H1 (cell line): Measurements from ENCODE around the gene TMEM132A. TPM values are rescaled to one million over a fixed set of nuclear protein-coding genes. Genes with fewer than 3 reads are reported as not detected.

Experiments
- CTCF ChIA-PET: fragments of 300-600 bp; sonication (Branson Sonifier 250); formaldehyde crosslinking; loops from one replicate; lab custom pipeline; 2021; ENCODE audit not compliant: partially characterized antibody; lab: Charles Lee
- POLR2A ChIA-PET: fragments of 300-600 bp; sonication (Branson Sonifier 250); formaldehyde crosslinking; loops from one replicate; lab custom pipeline; 2021; ENCODE audit warnings: inconsistent platforms; ENCODE audit not compliant: partially characterized antibody; lab: Charles Lee
- DNase-seq, 2 experiments: peaks; one replicate each; pipeline versions ENCODE4 v3.0.0 to v3.0.0-alpha.2; 2010 to 2022; ENCODE audit warnings: low spot score in 2 of 2, low read depth in 1 of 2, mixed read lengths in 1 of 2
- FAIRE-seq: peaks from 2 replicates; lab custom pipeline; 2011; peaks lifted over from hg19 to GRCh38; lab: Jason Lieb, UNC
- H2AFZ ChIP-seq: 2 replicates; pipeline ENCODE4 v1.8.1; 2012; ENCODE audit warnings: low read length, inconsistent platforms
- H2AK5ac ChIP-seq: 2 replicates; pipeline ENCODE4 v1.6.1; 2013; ENCODE audit warnings: low read depth, low read length
- H2BK120ac ChIP-seq: replicated peaks from 2 replicates; pipeline ENCODE3; 2013; ENCODE audit warnings: low read depth, low read length, inconsistent platforms
- H2BK12ac ChIP-seq: 2 replicates; pipeline ENCODE4 v1.6.1; 2013; ENCODE audit warnings: low read depth, low read length
- H2BK15ac ChIP-seq: 2 replicates; pipeline ENCODE4 v1.6.1; 2013; ENCODE audit warnings: low read length
- H2BK20ac ChIP-seq: 2 replicates; pipeline ENCODE4 v1.6.1; 2013; ENCODE audit warnings: low read length
- H2BK5ac ChIP-seq: 2 replicates; pipeline ENCODE4 v1.6.1; 2013; ENCODE audit warnings: low read depth, low read length
- H3K14ac ChIP-seq: 2 replicates; pipeline ENCODE4 v1.6.1; 2013; ENCODE audit warnings: inconsistent platforms; ENCODE audit not compliant: insufficient read length
- H3K18ac ChIP-seq: 2 replicates; pipeline ENCODE4 v1.6.1; 2013; ENCODE audit warnings: low read length; ENCODE audit errors: extremely low read depth
- H3K23ac ChIP-seq: 2 replicates; pipeline ENCODE4 v1.6.1; 2013; ENCODE audit warnings: inconsistent platforms; ENCODE audit not compliant: insufficient read length
- H3K23me2 ChIP-seq: 2 replicates; pipeline ENCODE4 v1.6.1; 2013; ENCODE audit warnings: low read depth, low read length
- H3K27ac ChIP-seq: 2 replicates; pipeline ENCODE4 v1.6.1; 2011; ENCODE audit warnings: low read depth, low read length, inconsistent platforms
- H3K27me3 ChIP-seq, 4 experiments: replicated peaks in 1 of 4; 1 replicate in 1 of 4; 2 replicates in 3 of 4; pipeline versions ENCODE4 v1.6.1 to v1.8.1; 2011 to 2013; ENCODE audit warnings: low read length in 3 of 4, mild to moderate bottlenecking in 3 of 4, inconsistent platforms in 2 of 4, mixed read lengths in 2 of 4, moderate library complexity in 1 of 4; ENCODE audit not compliant: control insufficient read depth in 3 of 4, insufficient read depth in 3 of 4; ENCODE audit errors: extremely low read depth in 1 of 4
- H3K36me3 ChIP-seq, 4 experiments: 2 replicates each; pipeline versions ENCODE4 v1.6.1 to v1.8.1; 2011 to 2013; ENCODE audit warnings: mild to moderate bottlenecking in 4 of 4, low read length in 3 of 4, moderate library complexity in 2 of 4, control low read depth in 1 of 4, inconsistent platforms in 1 of 4; ENCODE audit not compliant: insufficient read depth in 4 of 4, control insufficient read depth in 2 of 4
- H3K4ac ChIP-seq: replicated peaks from 2 replicates; pipeline ENCODE3; 2013; ENCODE audit warnings: low read length, low read depth, mixed read lengths, inconsistent platforms; ENCODE audit not compliant: insufficient read length
- H3K4me1 ChIP-seq, 4 experiments: replicated peaks in 1 of 4; 1 replicate in 1 of 4; 2 replicates in 3 of 4; pipeline versions ENCODE4 v1.6.1 to v1.8.1; 2011 to 2013; ENCODE audit warnings: low read length in 3 of 4, inconsistent platforms in 2 of 4, mixed read lengths in 1 of 4; ENCODE audit not compliant: insufficient read depth in 4 of 4, control insufficient read depth in 3 of 4
- H3K4me2 ChIP-seq, 2 experiments: 2 replicates each; pipeline versions ENCODE4 v1.6.1 to v1.8.1; 2011 to 2013; ENCODE audit warnings: low read depth in 2 of 2, low read length in 2 of 2, control low read depth in 1 of 2, inconsistent platforms in 1 of 2, mild to moderate bottlenecking in 1 of 2; ENCODE audit not compliant: insufficient read depth in 1 of 2
- H3K4me3 ChIP-seq, 4 experiments: fragments of 200-600, 300-600 bp in 1 of 4; sonication (generic), shearing (Covaris generic), sonication (Bioruptor Twin) in 1 of 4; 2 replicates each; pipeline versions ENCODE4 v1.5.1 to v1.8.1; 2011 to 2016; ENCODE audit warnings: low read length in 4 of 4, low read depth in 3 of 4, control low read depth in 2 of 4, inconsistent platforms in 2 of 4, mild to moderate bottlenecking in 2 of 4, mixed read lengths in 1 of 4, moderate library complexity in 1 of 4; ENCODE audit not compliant: insufficient read depth in 2 of 4; ENCODE audit errors: extremely low read depth in 1 of 4
- H3K56ac ChIP-seq: replicated peaks from 2 replicates; pipeline ENCODE3; 2013; ENCODE audit warnings: low read depth, mild to moderate bottlenecking, mixed read lengths, low read length, inconsistent platforms; ENCODE audit not compliant: insufficient read length
- H3K79me1 ChIP-seq: 2 replicates; pipeline ENCODE4 v1.6.1; 2013; ENCODE audit warnings: low read depth, low read length, control low read depth
- H3K79me2 ChIP-seq, 2 experiments: 2 replicates each; pipeline versions ENCODE4 v1.6.1 to v1.8.1; 2012 to 2013; ENCODE audit warnings: low read length in 2 of 2, mild to moderate bottlenecking in 2 of 2, inconsistent platforms in 1 of 2; ENCODE audit not compliant: insufficient read depth in 2 of 2, control insufficient read depth in 1 of 2
- H3K9ac ChIP-seq, 4 experiments: replicated peaks in 1 of 4; 1 replicate in 1 of 4; 2 replicates in 3 of 4; pipeline versions ENCODE4 v1.6.1 to v1.8.1; 2011 to 2013; ENCODE audit warnings: low read depth in 3 of 4, low read length in 3 of 4, control low read depth in 2 of 4, mild to moderate bottlenecking in 2 of 4, moderate library complexity in 2 of 4, inconsistent platforms in 1 of 4; ENCODE audit errors: extremely low read depth in 1 of 4
- H3K9me3 ChIP-seq, 2 experiments: 2 replicates each; pipeline versions ENCODE4 v1.6.1 to v1.8.1; 2012 to 2013; ENCODE audit warnings: mild to moderate bottlenecking in 2 of 2, moderate library complexity in 2 of 2, control low read depth in 1 of 2, inconsistent platforms in 1 of 2, low read depth in 1 of 2, low read length in 1 of 2, mixed read lengths in 1 of 2; ENCODE audit not compliant: insufficient read depth in 2 of 2
- H4K20me1 ChIP-seq, 2 experiments: replicated peaks in 1 of 2; 2 replicates each; pipeline versions ENCODE3 to v1.8.1; 2011 to 2013; ENCODE audit warnings: inconsistent platforms in 2 of 2, low read length in 2 of 2, mild to moderate bottlenecking in 1 of 2; ENCODE audit not compliant: insufficient read depth in 2 of 2, control insufficient read depth in 1 of 2
- H4K5ac ChIP-seq: 2 replicates; pipeline ENCODE4 v1.6.1; 2013; ENCODE audit warnings: low read length, low read depth, mixed read lengths, inconsistent platforms; ENCODE audit not compliant: insufficient read length
- H4K8ac ChIP-seq: 2 replicates; pipeline ENCODE4 v1.8.0; 2013; ENCODE audit warnings: mild to moderate bottlenecking, moderate library complexity, low read length, inconsistent platforms; ENCODE audit not compliant: insufficient read depth; ENCODE audit errors: extremely low read depth
- H4K91ac ChIP-seq: replicated peaks from 2 replicates; pipeline ENCODE3; 2013; ENCODE audit warnings: low read length, mixed read lengths, inconsistent platforms; ENCODE audit not compliant: insufficient read length
- BACH1 ChIP-seq: IDR thresholded peaks from 2 replicates; pipeline ENCODE4 v1.6.1; 2012; ENCODE audit warnings: low read length, improper control_type of control experiment
- CTBP2 ChIP-seq: IDR thresholded peaks from 2 replicates; pipeline ENCODE4 v1.7.0; 2011; ENCODE audit warnings: borderline replicate concordance, mild to moderate bottlenecking, moderate library complexity, mixed read lengths, low read length; ENCODE audit not compliant: insufficient read depth, insufficient read length
- EZH2 ChIP-seq: fragments of 200-600 bp; sonication (generic); IDR thresholded peaks from 2 replicates; pipeline ENCODE4 v1.7.1; 2012; ENCODE audit warnings: low read depth, mild to moderate bottlenecking, moderate library complexity, low read length, inconsistent platforms; ENCODE audit not compliant: severe bottlenecking
- KDM1A ChIP-seq: fragments of 200-600, 300-600 bp; sonication (generic); IDR thresholded peaks from 2 replicates; pipeline ENCODE4 v1.7.1; 2016; ENCODE audit warnings: mild to moderate bottlenecking, low read length, borderline replicate concordance
- NRF1 ChIP-seq: IDR thresholded peaks from 2 replicates; pipeline ENCODE4 v1.6.1; 2011; ENCODE audit warnings: mild to moderate bottlenecking, low read depth, low read length, improper control_type of control experiment
- POLR2AphosphoS5 ChIP-seq: IDR thresholded peaks from 2 replicates; pipeline ENCODE4 v1.6.1; 2011; ENCODE audit warnings: low read depth, low read length
- SP4 ChIP-seq: IDR thresholded peaks from 2 replicates; pipeline ENCODE4 v1.6.1; 2012; ENCODE audit warnings: low read length, inconsistent platforms
- SUZ12 ChIP-seq: fragments of 200-600 bp; sonication (generic); IDR thresholded peaks from 2 replicates; pipeline ENCODE4 v1.6.1; 2012; ENCODE audit warnings: mild to moderate bottlenecking, inconsistent platforms, low read length, moderate library complexity, mixed read lengths
- TCF12 ChIP-seq: IDR thresholded peaks from 2 replicates; pipeline ENCODE4 v1.6.1; 2011; ENCODE audit warnings: low read depth, mild to moderate bottlenecking, low read length
- TEAD4 ChIP-seq: IDR thresholded peaks from 2 replicates; pipeline ENCODE4 v1.6.1; 2012; ENCODE audit warnings: low read depth, low read length, inconsistent platforms, mixed read lengths
- WGBS, 2 experiments: shearing (Covaris generic) in 1 of 2; methylation state at CpG; one replicate each; pipeline versions ENCODE4 v1.1.6 to v1.1.7; 2013 to 2015; ENCODE audit warnings: low lambda C conversion rate in 2 of 2, mixed read lengths in 2 of 2, inconsistent platforms in 1 of 2, low coverage in 1 of 2, missing lambda C conversion rate in 1 of 2; ENCODE audit not compliant: insufficient replicate concordance in 2 of 2, insufficient coverage in 1 of 2, insufficient read length in 1 of 2; ENCODE audit errors: extremely low coverage in 1 of 2, missing lambda C conversion rate in 1 of 2; 5-methylcytosine and 5-hydroxymethylcytosine counted together
- polyA plus RNA-seq, 7 experiments: library from polyadenylated mRNA; depleted of rRNA in 3 of 7; stranded (reverse) in 5 of 7; unstranded in 2 of 7; fragments of >200 nt in 5 of 7; fragments of 200-250 nt in 2 of 7; gene quantifications; 1 replicate in 5 of 7; 2 replicates in 1 of 7; 4 replicates in 1 of 7; pipeline versions ENCODE4 v1.2.1 to v1.2.3, GENCODE V29; 2011 to 2013; ENCODE audit warnings: missing spikeins in 2 of 7, mixed read lengths in 2 of 7
- total RNA-seq: library from RNA; stranded (reverse); fragmentation: NEBNext Ultra II Directional; extraction: Animal tissue kit (Norgen Biotek cat#: 25700); gene quantifications from 2 replicates; pipeline ENCODE4 v1.2.1, GENCODE V29; 2021
- TF ChIP-seq, protein P1 (sequence below): IDR thresholded peaks from 2 replicates; pipeline ENCODE4 v1.6.1; 2012; ENCODE audit warnings: inconsistent platforms

The TMEM132A gene
- total and polyA plus RNA-seq, 2 of the 8 experiments (the other 6 are each of a cell fraction or from before 2014, with no cell fraction given), result 46.6 to 97.9 TPM

- ChIA-PET CTCF (interaction anchor here (0.6 to 23.0 kb wide), 43 partner anchors 8 to 1277 kb away, joined by 3 to 522 read pairs (median 4); partner anchors contain the start of genes PTGDR2, TMEM109 and ZP1), POLR2A (interaction anchor here (1.5 to 2.3 kb wide), 4 partner anchors 9 to 48 kb away, joined by 3 to 9 read pairs (median 6); no protein-coding TSS in a partner anchor)
- Histone ChIP-seq H3K4me1 (peaks cover 0 to under 1% (median 0%) of the 10 kb centered on the region in 4 experiments; a peak in 1 of 7 replicates), H4K91ac (no peak overlapping the region), H2AFZ (no peak overlapping the region), H4K20me1 (peaks cover 8 to 25% of the 10 kb centered on the region in 2 experiments), H3K4ac (no peak overlapping the region), H3K23me2 (no peaks in the 10 kb centered on the region), H4K8ac (no peak overlapping the region; the same call in 1 of the 2 replicates), H2BK5ac (no peak overlapping the region), H3K18ac (no peak overlapping the region), H3K56ac (no peak overlapping the region), H3K27ac (0 out of 2 replicates have a peak overlapping the region, but pooled peaks have one; percentile 42), H3K36me3 (peaks cover 37 to 88% (median 78%) of the 10 kb centered on the region in 4 experiments), H3K9ac (no peak overlapping the region), H3K9me3 (no peaks in the 10 kb centered on the region), H3K79me2 (peaks cover 6 to 23% of the 10 kb centered on the region in 2 experiments; a peak in 3 of 4 replicates), H2AK5ac (no peak overlapping the region), H2BK20ac (no peak overlapping the region), H3K14ac (no peak overlapping the region), H2BK120ac (no peak overlapping the region), H3K23ac (no peak overlapping the region), H3K27me3 (no peaks in the 10 kb centered on the region), H2BK12ac (no peak overlapping the region), H3K4me2 (no peak overlapping the region), H3K79me1 (peaks cover 9% of the 10 kb centered on the region), H4K5ac (no peak overlapping the region), H2BK15ac (no peak overlapping the region), H3K4me3 (no peak overlapping the region)
- DNase-seq (peak in 1 of 2 experiments; percentile 57), FAIRE-seq (no peak)
- WGBS, 2 experiments, result 65% methylated on average over 12 of the region's 12 CpGs; no CpG with 5 or more reads in 1 of the 2 experiments
- TF ChIP-seq CTBP2 (no peak), KDM1A (no peak), POLR2AphosphoS5 (peak; percentile 48; the same call in 1 of the 2 replicates), NRF1 (no peak), SUZ12 (no peak), EZH2 (no peak), TCF12 (no peak), BACH1 (peak; percentile 83), TEAD4 (no peak), SP4 (no peak)
- TF ChIP-seq, protein P1, sequence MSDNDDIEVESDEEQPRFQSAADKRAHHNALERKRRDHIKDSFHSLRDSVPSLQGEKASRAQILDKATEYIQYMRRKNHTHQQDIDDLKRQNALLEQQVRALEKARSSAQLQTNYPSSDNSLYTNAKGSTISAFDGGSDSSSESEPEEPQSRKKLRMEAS, result no peak
Observed at GRCh38 chr11:60899046-60899936, 25.0 kb upstream of the TMEM132A start.
